Erythroblast (primary cell): ENCODE results near the gene KIAA1191.

Experiments used
- GATA1 ChIP-seq: IDR thresholded peaks from 2 replicates; pipeline ENCODE4 v1.6.1; 2011; ENCODE audit warnings: low read depth, mild to moderate bottlenecking, control low read depth, low read length, moderate library complexity
- POLR2A ChIP-seq: IDR thresholded peaks from 2 replicates; pipeline ENCODE4 v1.6.1; 2011; ENCODE audit warnings: mild to moderate bottlenecking, low read length

GRCh38 chr5:176406436-176407052 lies 45.0 kb upstream of the KIAA1191 start:
- TF ChIP-seq POLR2A, result no peak
- TF ChIP-seq GATA1, result no peak
